HG03520 (cell line): ENCODE results near the gene GPBAR1.

Source experiments
- ATAC-seq: cut with Tn5 transposase; IDR thresholded peaks from one replicate; pipeline ENCODE4 v1.9.1; 2021; ENCODE audit warnings: mild to moderate bottlenecking, moderate library complexity; ENCODE audit not compliant: unreplicated experiment

Gene GPBAR1

GRCh38 chr2:218244204-218244603, 16.6 kb upstream of the GPBAR1 start:
- ATAC-seq = no peak

- no peak for ATAC-seq
These were observed 16.1 kb upstream of the GPBAR1 start for GRCh38 chr2:218244665-218245064.

- ATAC-seq = no peak
These were observed 15.6 kb upstream of the GPBAR1 start for GRCh38 chr2:218245214-218245613.

- ATAC-seq = no peak
These were observed 11.1 kb upstream of the GPBAR1 start for GRCh38 chr2:218249691-218250090.

GRCh38 chr2:218252509-218253231, 8.1 kb upstream of the GPBAR1 start:
- ATAC-seq = no peak

- ATAC-seq = no peak
These were observed 7.6 kb upstream of the GPBAR1 start for GRCh38 chr2:218253232-218253625.

- ATAC-seq = no peak
These were observed 5.4 kb upstream of the GPBAR1 start for GRCh38 chr2:218255446-218255845.

- ATAC-seq = no peak
These were observed 4.0 kb upstream of the GPBAR1 start for GRCh38 chr2:218256612-218257350.

- ATAC-seq = peak; percentile 77
These were observed 3.3 kb upstream of the GPBAR1 start for GRCh38 chr2:218257390-218257981.

GRCh38 chr2:218259099-218259961, 1.5 kb upstream of the GPBAR1 start:
- ATAC-seq = no peak

- ATAC-seq = no peak
These were observed 649 bp upstream of the GPBAR1 start for GRCh38 chr2:218260166-218260565.

GRCh38 chr2:218261423-218262236, 815 bp downstream of the GPBAR1 start:
- ATAC-seq = no peak

GRCh38 chr2:218262237-218262600, 1.4 kb downstream of the GPBAR1 start:
- no peak for ATAC-seq

- no peak for ATAC-seq
These were observed 2.1 kb downstream of the GPBAR1 start for GRCh38 chr2:218262631-218263586.

GRCh38 chr2:218263817-218264641, 3.2 kb downstream of the GPBAR1 start:
- ATAC-seq = no peak

- ATAC-seq = no peak
These were observed 4.2 kb downstream of the GPBAR1 start for GRCh38 chr2:218264773-218265561.

GRCh38 chr2:218265626-218266025, 4.8 kb downstream of the GPBAR1 start:
- ATAC-seq = no peak
